Lung (tissue), 12 donors: ENCODE data around the gene RUNDC1. TPM values are rescaled to one million over a fixed set of nuclear protein-coding genes. Genes with fewer than 3 reads are reported as not detected.
"Not testable (repeated sequence)": the region's sequence is repeated elsewhere in the genome, so short reads cannot be mapped to it uniquely, and the experiment has no call there.

Source experiments
- ATAC-seq: fragments of 200-7000 bp; cut with Tn5 transposase; one replicate; pipeline ENCODE4 v1.9.1; 2020; ENCODE audit warnings: moderate number of reproducible peaks; ENCODE audit not compliant: insufficient read depth, low FRiP score
- DNase-seq, 3 donors: peaks; one replicate each; pipeline ENCODE4 v3.0.0-alpha.2; 2013 to 2017
- H3K27ac ChIP-seq, 2 donors: one replicate each; pipeline ENCODE4 v1.5.1; 2013; ENCODE audit warnings: mild to moderate bottlenecking in 2 of 2, moderate library complexity in 2 of 2, control low read depth in 1 of 2, inconsistent platforms in 1 of 2, low read depth in 1 of 2, low read length in 1 of 2
- H3K27me3 ChIP-seq, 3 donors: one replicate each; pipeline ENCODE4 v1.5.1; 2013; ENCODE audit warnings: low read length in 2 of 3; ENCODE audit not compliant: control insufficient read depth in 3 of 3, insufficient read depth in 3 of 3
- H3K36me3 ChIP-seq, 4 donors: one replicate each; pipeline ENCODE4 v1.5.1; 2013; ENCODE audit warnings: low read length in 4 of 4, mild to moderate bottlenecking in 1 of 4, moderate library complexity in 1 of 4; ENCODE audit not compliant: control insufficient read depth in 4 of 4, insufficient read depth in 4 of 4
- H3K4me1 ChIP-seq, 5 donors: one replicate each; pipeline ENCODE4 v1.5.1; 2013; ENCODE audit warnings: low read length in 5 of 5, mild to moderate bottlenecking in 2 of 5, moderate library complexity in 1 of 5; ENCODE audit not compliant: control insufficient read depth in 5 of 5, insufficient read depth in 5 of 5
- H3K4me3 ChIP-seq: one replicate; pipeline ENCODE4 v1.5.1; 2013; ENCODE audit warnings: mild to moderate bottlenecking, control low read depth, moderate library complexity
- H3K9ac ChIP-seq, 2 donors: one replicate each; pipeline ENCODE4 v1.5.1; 2013; ENCODE audit warnings: low read length in 2 of 2, control low read depth in 1 of 2; ENCODE audit not compliant: insufficient read depth in 1 of 2
- H3K9me3 ChIP-seq, 4 donors: one replicate each; pipeline ENCODE4 v1.5.1; 2013; ENCODE audit warnings: low read length in 3 of 4, mild to moderate bottlenecking in 1 of 4, moderate library complexity in 1 of 4; ENCODE audit not compliant: control insufficient read depth in 4 of 4, insufficient read depth in 3 of 4
- WGBS, 2 donors: extraction: QIAGEN DNeasy Blood & Tissue Kit; methylation state at CpG; one replicate each; pipeline ENCODE4 v1.1.7; 2013; 5-methylcytosine and 5-hydroxymethylcytosine counted together
- polyA plus RNA-seq, 2 donors: library from polyadenylated mRNA; stranded (reverse); fragments of 200-250 nt; gene quantifications; one replicate each; pipeline ENCODE4 v1.2.1, GENCODE V29; 2013
- total RNA-seq, 2 donors: library from RNA; depleted of rRNA in 1 of 2; stranded (reverse); fragments of >200 nt in 1 of 2; gene quantifications; one replicate each; pipeline ENCODE4 v1.2.1, GENCODE V29; 2014 to 2021
- TF ChIP-seq, protein P1 (sequence below): IDR thresholded peaks from 2 replicates; pipeline ENCODE4 v1.5.1; 2012; ENCODE audit warnings: mild to moderate bottlenecking; ENCODE audit errors: control extremely low read depth, extremely low read depth
- donor health status: control.
- donor health status: control.
- donor health status: Bipolar disorder and iron deficiency.
- donor health status: healthy.
- donor health status: DM: yes; HTN: yes; CAD: no.

The RUNDC1 gene
- total and polyA plus RNA-seq, 4 donors: 8.1 to 16.7 (median 10.7) TPM

DNA sequence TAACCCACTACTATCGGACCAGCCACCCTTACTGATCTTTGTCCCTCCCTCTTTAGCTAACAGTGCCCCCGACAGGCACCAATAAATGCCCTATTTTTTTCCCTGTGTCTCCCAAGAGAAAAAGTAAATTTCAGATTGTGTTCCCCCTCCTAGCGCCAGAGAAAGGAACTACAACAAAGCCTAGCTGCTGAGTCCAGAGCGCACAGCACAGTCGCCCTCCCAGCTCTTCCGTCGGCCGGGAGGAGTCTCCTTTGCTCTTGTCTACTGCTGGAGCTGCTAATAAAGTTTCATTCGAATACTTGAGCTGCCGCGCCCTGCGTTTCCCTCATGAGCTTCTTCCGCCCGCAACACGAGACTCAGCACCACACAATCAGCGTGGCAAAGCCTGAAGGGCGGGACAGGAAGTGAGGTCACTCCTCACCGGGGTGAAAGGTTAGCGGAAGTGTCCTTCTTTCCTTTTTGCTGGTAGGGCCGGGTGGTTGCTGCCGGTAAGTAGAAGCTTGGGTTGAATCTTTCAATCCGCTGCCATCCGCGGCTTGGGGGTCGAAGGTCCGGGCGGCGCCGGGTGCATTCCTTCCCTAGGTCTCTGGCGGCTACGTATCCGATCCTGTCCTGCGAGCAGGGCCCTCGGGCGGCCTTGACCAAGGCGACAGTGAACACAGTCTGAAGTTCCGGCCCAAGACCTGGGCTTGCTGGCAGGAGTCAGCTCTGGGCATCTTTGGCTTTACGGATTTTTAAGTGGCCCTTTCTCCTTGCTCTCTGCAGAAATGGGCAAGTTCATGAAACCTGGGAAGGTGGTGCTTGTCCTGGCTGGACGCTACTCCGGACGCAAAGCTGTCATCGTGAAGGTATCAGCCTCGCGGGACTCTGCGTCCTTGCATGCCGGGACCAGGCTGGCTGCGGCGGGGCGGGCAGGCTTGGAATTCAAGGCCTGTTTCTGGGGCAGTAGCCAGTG, 17.9 kb downstream of the RUNDC1 start, which contains the start of gene RPL27:
TSS of gene RPL27 (plus strand) at position 436 of the 955 bp plus-strand sequence. CDS start at position 768, 332 bp downstream.
- ATAC-seq (peak; percentile 91), DNase-seq (peak; percentile 99 to 100 (median 100))
- Histone ChIP-seq H3K9me3 (no peaks in the 10 kb centered on the region), H3K9ac (peak within 1 kb of the TSS; percentile 98 to 100), H3K27me3 (no peaks in the 10 kb centered on the region), H3K27ac (peak within 1 kb of the TSS; percentile 74 to 92), H3K36me3 (peaks cover 11 to 16% (median 15%) of the 10 kb centered on the region in 4 donors), H3K4me3 (peak within 1 kb of the TSS; percentile 71), H3K4me1 (peaks cover 6 to 19% (median 7%) of the 10 kb centered on the region in 5 donors)
- 0% methylated on average over 49 of the region's 49 CpGs for WGBS, 2 donors
- TF ChIP-seq, protein P1, sequence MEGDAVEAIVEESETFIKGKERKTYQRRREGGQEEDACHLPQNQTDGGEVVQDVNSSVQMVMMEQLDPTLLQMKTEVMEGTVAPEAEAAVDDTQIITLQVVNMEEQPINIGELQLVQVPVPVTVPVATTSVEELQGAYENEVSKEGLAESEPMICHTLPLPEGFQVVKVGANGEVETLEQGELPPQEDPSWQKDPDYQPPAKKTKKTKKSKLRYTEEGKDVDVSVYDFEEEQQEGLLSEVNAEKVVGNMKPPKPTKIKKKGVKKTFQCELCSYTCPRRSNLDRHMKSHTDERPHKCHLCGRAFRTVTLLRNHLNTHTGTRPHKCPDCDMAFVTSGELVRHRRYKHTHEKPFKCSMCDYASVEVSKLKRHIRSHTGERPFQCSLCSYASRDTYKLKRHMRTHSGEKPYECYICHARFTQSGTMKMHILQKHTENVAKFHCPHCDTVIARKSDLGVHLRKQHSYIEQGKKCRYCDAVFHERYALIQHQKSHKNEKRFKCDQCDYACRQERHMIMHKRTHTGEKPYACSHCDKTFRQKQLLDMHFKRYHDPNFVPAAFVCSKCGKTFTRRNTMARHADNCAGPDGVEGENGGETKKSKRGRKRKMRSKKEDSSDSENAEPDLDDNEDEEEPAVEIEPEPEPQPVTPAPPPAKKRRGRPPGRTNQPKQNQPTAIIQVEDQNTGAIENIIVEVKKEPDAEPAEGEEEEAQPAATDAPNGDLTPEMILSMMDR: peak; percentile 92

DNA sequence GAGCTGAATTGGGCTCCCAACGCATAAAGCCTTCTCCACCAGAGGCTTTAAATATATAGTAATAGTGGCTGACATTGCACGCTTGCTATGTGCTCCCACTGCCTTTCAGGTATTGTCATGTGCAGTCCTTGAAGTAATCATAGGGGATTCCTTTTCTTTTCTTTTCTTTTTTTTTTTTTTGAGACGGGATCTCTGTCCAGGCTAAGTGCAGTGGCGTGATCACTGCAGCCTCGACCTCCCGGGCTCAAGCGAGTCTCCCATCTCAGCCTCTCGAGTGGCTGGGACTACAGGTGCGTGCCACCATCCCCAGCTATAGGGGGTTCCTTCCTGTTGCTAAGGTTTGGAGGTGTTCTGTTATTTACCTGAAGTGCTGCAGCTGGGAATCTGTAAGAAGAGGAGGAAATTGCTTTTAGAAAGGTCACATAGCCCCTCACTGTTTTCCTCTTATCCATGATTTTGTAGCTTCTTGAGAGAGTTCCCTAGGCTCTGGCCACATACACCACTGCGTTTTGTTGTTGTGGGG, 18.7 kb downstream of the RUNDC1 start:
- peak overlapping the region; percentile 71 for H3K4me3 ChIP-seq
- peak overlapping the region; percentile 71 to 92 for H3K27ac ChIP-seq
- no peaks in the 10 kb centered on the region for H3K27me3 ChIP-seq
- H3K4me1 ChIP-seq: peaks cover 6 to 19% (median 7%) of the 10 kb centered on the region in 5 donors
- WGBS, 2 donors: 12 to 17% methylated on average over 10 of the region's 10 CpGs
- no peak for ATAC-seq
- peaks cover 11 to 18% (median 18%) of the 10 kb centered on the region in 4 donors for H3K36me3 ChIP-seq
- no peak for DNase-seq
- peak overlapping the region; percentile 98 to 100 for H3K9ac ChIP-seq
- H3K9me3 ChIP-seq: no peaks in the 10 kb centered on the region
- TF ChIP-seq, protein P1: no peak

- DNase-seq, H3K9me3 ChIP-seq, ATAC-seq, H3K4me3 ChIP-seq, H3K27me3 ChIP-seq: not testable (repeated sequence)
- H3K9ac ChIP-seq: peak overlapping the region in 1 of 2 donors; percentile 58
- peaks cover 11 to 21% (median 18%) of the 10 kb centered on the region in 4 donors for H3K36me3 ChIP-seq
- WGBS, 2 donors: 94 to 95% methylated on average over 13 of the region's 13 CpGs
- peak overlapping the region in 1 of 2 donors; percentile 4 for H3K27ac ChIP-seq
- H3K4me1 ChIP-seq: peaks cover 6 to 19% (median 7%) of the 10 kb centered on the region in 5 donors
Observed at GRCh38 chr17:43000894-43001293, 20.5 kb downstream of the RUNDC1 start.
